Measurements from ENCODE around the gene DUS1L.

Gene DUS1L

DNA sequence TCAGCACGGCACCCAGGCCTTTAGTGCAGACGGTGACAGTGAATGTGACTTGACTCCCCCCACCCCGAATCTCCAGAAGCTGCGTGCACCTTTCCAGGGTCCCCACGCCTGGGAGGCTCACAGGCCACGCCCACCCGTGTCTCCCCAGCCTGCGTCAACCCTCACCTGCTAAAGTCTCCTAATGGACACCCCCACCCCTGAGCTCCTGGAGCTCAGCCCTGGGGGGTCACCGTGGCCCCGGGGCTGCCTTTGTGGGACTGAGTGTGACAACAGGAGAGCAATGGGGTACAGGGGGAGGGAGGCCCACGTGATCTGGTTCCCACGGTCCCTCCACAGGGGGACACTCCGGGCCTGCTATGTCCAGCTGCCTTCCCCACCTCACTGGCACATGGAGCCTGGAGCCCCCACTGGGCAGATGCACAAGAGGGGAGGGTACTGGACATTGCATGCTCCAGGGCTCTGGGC is 39.8 kb upstream of the DUS1L start (continued):
- TF ChIP-seq, protein P1, sequence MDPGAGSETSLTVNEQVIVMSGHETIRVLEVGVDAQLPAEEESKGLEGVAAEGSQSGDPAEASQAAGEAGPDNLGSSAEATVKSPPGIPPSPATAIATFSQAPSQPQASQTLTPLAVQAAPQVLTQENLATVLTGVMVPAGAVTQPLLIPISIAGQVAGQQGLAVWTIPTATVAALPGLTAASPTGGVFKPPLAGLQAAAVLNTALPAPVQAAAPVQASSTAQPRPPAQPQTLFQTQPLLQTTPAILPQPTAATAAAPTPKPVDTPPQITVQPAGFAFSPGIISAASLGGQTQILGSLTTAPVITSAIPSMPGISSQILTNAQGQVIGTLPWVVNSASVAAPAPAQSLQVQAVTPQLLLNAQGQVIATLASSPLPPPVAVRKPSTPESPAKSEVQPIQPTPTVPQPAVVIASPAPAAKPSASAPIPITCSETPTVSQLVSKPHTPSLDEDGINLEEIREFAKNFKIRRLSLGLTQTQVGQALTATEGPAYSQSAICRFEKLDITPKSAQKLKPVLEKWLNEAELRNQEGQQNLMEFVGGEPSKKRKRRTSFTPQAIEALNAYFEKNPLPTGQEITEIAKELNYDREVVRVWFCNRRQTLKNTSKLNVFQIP (CRISPR knock-in tag; IDR thresholded peaks at IDR 0.05; ENCODE audit: borderline replicate concordance, low read depth) = no peak
- no peak for TF ChIP-seq PPARA (CRISPR knock-in tag; IDR thresholded peaks at IDR 0.05; ENCODE audit: borderline replicate concordance)
- no peak for TF ChIP-seq ZNF8 (CRISPR knock-in tag; IDR thresholded peaks at IDR 0.05)
- TF ChIP-seq ZC3H10 (CRISPR knock-in tag; IDR thresholded peaks at IDR 0.05) = no peak
- TF ChIP-seq BACH2 (CRISPR knock-in tag; IDR thresholded peaks at IDR 0.05; ENCODE audit: borderline replicate concordance) = no peak

DNA sequence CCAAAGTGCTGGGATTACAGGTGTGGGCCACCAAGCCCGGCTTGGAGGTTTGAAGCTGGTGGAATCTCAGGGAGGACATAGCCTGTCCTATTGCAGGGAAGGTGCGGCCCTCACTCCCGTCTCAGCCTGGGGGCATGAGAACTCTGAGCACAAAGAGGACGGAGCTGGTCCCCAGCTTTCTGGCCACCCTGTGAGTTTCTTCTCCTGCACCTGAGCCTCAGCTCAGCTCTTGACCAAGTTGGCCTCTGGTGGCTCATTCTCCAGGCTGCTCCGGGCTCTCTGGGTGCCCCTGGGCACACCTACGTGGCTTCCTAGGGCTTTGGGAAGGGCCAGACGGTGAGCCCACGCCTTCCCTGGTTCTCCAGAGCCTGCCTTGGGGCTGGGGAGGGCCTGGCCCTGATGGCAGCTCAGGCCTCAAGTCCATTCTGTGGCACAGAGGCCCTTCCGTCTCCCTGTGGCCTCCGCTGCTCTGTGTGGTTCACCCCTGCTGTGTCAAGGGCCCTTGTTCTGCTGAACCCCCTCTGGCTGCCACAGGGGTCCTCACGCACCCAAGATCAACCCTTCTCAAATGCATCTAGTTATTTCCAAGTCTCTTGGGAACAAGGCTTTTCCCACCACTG is 39.3 kb upstream of the DUS1L start:
- ATAC-seq = no peak
- TF ChIP-seq ZNF565 (CRISPR knock-in tag; conservative IDR thresholded peaks at IDR 0.05; ENCODE audit: low read depth) (no peak), TCF4 (CRISPR knock-in tag; IDR thresholded peaks at IDR 0.05; ENCODE audit: borderline replicate concordance) (no peak), ZNF8 (CRISPR knock-in tag; IDR thresholded peaks at IDR 0.05) (no peak), ARNTL (CRISPR knock-in tag; IDR thresholded peaks at IDR 0.05; ENCODE audit: borderline replicate concordance, low read depth) (no peak), ZC3H10 (CRISPR knock-in tag; IDR thresholded peaks at IDR 0.05) (no peak), RARB (CRISPR knock-in tag; IDR thresholded peaks at IDR 0.05) (no peak)
- TF ChIP-seq, protein P1 (CRISPR knock-in tag; IDR thresholded peaks at IDR 0.05; ENCODE audit: borderline replicate concordance, low read depth) = no peak
- TF ChIP-seq, protein P2, sequence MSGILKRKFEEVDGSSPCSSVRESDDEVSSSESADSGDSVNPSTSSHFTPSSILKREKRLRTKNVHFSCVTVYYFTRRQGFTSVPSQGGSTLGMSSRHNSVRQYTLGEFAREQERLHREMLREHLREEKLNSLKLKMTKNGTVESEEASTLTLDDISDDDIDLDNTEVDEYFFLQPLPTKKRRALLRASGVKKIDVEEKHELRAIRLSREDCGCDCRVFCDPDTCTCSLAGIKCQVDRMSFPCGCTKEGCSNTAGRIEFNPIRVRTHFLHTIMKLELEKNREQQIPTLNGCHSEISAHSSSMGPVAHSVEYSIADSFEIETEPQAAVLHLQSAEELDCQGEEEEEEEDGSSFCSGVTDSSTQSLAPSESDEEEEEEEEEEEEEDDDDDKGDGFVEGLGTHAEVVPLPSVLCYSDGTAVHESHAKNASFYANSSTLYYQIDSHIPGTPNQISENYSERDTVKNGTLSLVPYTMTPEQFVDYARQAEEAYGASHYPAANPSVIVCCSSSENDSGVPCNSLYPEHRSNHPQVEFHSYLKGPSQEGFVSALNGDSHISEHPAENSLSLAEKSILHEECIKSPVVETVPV (CRISPR knock-in tag; IDR thresholded peaks at IDR 0.05) = no peak
- TF ChIP-seq, protein P3, sequence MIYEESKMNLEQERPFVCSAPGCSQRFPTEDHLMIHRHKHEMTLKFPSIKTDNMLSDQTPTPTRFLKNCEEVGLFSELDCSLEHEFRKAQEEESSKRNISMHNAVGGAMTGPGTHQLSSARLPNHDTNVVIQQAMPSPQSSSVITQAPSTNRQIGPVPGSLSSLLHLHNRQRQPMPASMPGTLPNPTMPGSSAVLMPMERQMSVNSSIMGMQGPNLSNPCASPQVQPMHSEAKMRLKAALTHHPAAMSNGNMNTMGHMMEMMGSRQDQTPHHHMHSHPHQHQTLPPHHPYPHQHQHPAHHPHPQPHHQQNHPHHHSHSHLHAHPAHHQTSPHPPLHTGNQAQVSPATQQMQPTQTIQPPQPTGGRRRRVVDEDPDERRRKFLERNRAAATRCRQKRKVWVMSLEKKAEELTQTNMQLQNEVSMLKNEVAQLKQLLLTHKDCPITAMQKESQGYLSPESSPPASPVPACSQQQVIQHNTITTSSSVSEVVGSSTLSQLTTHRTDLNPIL (CRISPR knock-in tag; IDR thresholded peaks at IDR 0.05; ENCODE audit: low read depth) = no peak

DNA sequence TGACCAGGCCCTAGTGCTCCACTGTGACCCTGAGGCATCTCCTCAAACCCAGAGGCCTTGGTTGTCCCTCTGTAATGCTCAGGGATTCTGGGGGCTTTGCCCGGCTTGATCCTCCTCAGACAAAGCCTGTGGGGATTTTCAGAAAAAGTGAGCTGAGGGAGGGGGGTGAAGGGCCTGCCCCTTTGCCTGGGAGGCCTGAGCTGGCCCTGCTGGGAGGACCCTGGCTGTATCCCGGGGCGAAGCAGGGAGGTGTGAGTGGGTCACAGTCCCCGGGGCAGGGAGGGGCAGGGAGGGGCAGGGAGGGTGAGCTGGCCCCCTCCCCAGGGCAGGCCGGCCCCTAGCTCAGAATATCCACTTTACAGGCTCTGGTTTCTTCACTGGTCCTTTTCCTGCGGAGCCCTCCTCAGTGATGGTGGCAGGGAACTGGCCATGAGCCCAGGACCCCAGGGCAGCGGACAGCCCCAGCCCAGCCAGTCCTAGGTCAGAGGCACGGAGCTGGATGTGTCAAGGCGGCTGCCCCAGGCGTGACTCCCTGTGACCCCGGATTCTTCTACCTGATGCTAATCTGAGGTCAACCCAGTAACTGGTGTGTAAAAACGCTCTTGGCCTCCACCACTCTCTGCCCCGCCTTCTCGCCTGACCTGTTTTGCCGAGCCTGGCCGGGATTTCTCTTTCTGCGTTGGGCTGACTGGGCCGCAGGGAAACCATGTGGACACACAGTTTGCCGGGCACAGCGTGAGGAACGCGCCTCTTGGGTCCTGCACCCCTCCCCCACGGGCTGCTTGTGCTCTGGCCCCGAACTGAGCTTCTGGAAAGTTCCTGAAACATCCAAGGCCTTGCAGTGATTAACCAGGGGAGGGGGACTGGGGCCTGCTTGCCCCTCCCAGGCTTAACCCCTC is 38.2 kb upstream of the DUS1L start:
- ATAC-seq = no peak
- TF ChIP-seq, protein P2 (CRISPR knock-in tag; IDR thresholded peaks at IDR 0.05) = no peak
- 0 out of 2 replicates have a peak, but pooled peaks have one; percentile 19 for TF ChIP-seq ZNF70 (CRISPR knock-in tag; IDR thresholded peaks at IDR 0.05)

DNA sequence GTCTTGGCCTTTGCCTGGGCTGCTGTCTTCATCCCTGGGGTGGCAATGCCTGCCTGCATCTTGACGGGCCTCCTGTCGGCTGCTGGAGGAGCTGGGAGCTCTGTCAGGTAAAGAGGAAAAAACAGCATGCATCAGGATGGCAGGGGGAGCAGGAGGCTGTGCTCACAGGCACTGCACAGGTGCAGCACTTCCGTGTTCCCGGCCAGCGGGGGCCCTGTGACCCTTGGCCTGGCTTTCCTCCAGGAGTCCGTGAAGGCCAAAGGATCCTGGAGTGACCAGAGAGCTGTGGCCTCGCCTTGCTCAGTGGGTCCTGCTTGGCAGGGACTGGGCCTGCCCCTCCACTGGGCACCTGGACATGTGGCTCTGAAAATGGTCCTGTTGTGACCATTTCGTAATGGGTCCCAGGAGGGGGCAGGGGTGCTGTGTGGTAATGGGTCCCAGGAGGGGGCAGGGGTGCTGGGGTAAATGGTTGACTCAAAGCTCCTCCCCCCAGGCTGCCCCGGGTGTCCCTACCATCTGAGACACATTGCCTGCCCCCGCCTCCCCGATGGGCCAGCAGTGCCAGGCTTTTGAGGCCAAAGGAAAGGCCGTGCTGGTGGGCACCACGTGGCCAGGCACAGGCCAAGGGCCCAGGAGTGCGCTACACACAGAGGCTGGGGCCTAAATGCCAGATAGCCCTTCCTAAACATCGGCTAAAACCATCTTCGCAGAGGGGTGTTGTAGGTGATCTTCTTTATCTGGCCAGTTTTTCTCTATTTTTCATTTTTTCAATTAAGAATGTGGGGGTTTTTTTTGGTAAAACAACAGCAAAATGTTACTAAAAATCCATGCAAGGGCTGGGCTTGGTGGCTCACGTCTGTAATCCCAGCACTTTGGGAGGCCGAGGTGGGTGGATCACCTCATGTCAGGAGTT is 36.4 kb upstream of the DUS1L start:
- TF ChIP-seq CSDC2 (CRISPR knock-in tag; IDR thresholded peaks at IDR 0.05) = no peak
- no peak for TF ChIP-seq ZFP3 (CRISPR knock-in tag; IDR thresholded peaks at IDR 0.05)
- no peak for TF ChIP-seq OSR1 (CRISPR knock-in tag; IDR thresholded peaks at IDR 0.05)

More for the DNA sequence above, 36.4 kb upstream of the DUS1L start:
- ATAC-seq = no peak
